GM18517 (cell line): ENCODE measurements around the gene ADA.

ENCODE experiments used
- ATAC-seq: cut with Tn5 transposase; IDR thresholded peaks from one replicate; pipeline ENCODE4 v1.9.1; 2021; ENCODE audit warnings: mild to moderate bottlenecking, moderate library complexity; ENCODE audit not compliant: unreplicated experiment

Gene ADA

DNA sequence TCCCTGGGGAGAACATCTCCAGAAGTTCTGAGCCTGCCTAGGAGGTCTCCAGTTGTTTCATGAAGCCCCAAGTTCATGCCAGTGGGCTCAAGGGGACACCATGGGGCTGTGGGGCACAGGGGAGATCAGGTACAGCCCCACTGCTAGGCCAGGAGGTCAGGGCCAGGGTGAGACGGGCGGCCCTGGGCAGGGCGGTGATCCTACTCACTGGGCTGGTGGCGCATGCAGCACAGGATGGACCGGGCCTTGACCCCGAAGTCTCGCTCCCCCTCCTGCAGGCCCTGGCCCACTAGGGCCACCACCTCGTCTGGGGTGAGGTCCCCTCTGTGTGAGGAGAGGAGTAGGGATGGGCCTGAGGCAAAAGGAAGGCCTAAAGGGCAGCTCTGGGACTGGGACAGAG is 26.1 kb downstream of the ADA start:
- ATAC-seq: no peak

DNA sequence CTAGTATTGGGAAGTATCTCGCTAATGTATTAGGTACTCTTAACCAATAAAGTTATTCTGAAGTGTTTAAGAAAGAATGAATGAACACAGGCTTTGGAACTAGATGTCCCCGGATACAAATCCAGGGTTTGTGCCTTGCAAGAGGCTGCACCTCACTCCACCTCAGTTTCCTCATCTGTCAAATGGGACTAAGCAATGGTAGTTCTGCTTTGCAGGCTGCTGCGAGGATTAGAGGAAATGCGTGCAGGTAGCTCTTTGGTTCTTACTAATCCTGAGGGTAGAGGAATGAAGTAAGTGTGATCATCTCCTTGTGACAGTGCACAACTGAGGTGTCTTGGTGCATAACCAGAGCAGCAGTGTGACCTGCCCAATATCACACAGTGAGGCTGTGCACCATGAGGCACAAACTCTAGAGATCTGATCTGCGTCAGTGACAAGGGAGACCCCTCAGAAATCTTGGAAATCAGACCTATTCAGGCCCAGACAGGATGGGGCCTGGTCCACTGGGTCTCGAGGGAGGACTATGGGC is 26.7 kb downstream of the ADA start:
- no peak for ATAC-seq

DNA sequence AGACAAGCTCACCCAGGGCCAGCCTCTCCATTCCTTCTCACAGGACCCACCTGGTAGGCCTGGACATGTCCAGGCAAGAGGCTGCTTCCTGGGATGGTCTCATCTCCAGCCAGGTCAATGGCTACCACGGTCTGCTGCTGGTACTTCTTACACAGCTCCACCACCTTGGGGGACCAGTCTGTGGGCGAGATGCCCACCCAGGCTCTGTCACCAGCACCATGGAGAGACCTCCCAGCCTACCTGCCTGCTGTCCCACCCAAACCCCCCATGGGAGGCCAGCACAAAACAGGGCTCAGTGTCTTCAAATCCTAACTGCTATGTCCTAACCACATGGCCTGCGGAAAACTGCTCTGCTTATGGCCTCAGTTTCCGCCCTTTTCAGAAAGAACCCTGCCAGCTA is 27.3 kb downstream of the ADA start:
- ATAC-seq: no peak

DNA sequence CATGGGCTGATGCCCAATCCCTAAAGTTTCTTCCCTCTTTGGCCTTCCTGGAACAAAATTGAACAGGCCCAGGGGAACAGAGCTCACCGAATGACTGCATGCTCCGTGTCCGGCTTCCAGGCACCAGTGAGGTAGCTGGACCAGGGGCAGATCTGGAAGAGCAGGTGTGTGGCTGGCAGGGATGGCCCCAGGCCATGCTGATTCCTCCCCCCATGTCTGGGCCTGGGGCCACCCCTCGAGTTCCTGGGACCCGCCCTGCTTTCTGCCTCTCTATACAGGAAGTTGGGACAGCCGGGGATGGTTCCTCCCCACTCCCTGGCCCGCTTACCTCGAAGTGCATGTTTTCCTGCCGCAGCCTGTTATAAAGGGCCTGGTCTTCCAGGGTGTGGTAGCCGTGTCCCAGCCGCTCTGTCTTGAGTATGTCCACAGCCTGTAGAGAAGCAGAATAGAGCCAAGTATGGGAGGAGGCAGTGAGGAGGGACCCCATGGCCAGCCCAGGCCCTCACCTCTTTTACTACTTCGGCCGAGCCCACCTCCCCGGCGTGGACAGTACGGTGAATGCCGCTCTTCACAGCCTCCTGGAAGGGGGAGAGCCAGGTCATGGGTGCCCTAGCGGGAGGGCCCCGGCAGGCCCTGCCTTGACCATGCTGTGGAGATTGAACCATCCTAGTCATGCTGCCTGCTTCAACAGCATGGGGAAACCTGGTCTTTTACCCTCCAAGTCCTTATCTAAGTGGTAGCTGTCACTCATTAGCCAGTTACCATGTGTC is 28.8 kb downstream of the ADA start:
- no peak for ATAC-seq

DNA sequence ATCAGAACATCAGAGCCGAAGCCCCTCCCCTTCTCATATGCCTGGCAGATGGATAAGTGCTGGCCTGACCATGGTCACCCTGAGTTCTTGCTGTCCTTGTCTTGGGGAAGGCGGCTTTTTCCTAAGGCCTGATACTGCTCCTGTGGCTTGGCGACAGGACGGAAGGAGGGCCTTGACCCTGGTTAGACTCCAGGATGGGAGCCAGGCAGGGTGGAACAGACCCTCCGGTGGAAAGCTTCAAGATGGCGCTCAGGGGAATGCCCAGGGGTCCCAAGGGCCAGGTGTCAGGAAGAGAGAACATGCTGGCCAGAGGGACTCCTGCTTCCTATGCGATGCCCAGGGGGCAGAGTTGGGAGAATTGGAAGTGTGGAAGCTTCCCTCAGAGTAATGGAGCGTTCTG is 29.6 kb downstream of the ADA start:
- no peak for ATAC-seq

DNA sequence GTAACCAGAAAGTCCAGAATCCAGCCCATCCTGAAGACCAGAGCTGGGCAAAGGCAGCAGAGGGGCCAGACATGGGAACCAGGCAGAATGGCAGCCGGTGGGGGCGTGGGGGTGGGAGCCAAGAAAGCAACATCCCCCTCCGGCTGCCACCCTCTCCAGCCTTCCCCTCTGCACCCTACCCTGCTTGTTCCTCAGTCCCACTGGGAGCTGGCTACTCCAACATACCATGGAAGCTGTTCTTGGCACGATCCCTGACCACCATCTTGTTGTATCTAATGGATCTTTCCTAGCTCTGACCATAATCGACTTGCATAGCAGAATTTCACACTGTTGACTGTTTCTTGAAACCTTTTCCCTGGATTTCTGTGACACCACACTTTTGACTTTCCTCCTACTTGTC is 30.2 kb downstream of the ADA start:
- no peak for ATAC-seq

DNA sequence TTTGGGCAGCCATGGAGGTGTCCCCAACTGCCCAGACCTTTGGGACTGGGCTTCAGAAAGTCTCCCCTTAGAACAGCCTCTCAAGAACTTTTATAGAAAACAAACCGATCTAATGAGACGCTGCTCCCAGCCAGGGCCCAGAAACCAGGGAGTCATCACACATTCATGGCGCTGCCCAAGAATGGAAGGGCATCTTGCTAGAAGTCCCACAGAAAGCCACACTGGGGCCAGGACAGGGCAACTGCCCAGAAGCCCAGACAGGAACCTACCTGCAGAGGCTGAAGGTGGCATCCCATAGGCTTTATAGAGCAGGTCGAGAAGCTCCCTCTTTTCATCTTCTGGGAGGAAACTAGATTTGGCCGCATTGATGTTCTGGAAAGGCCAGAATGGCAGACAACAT is 31.5 kb downstream of the ADA start:
- ATAC-seq: no peak

DNA sequence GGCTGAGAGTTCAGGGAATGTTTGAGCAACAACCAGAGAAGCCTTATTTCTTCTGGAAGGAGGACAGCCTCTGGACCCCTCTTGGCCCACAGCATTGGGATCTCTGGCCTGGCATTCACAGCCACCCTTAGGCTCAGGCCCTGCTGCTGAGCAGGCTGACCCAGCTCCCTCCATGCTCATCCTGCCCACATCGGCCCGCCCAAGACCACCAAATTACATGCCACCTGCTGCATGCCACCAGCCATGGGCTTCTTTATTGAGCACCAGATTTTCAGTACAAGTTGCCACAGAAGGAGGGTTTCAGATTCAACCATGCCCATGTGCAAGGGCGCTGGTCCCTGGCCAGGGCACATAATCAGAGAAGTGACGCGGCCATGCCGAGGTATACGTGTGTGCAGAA is 32.2 kb downstream of the ADA start:
- no peak for ATAC-seq

DNA sequence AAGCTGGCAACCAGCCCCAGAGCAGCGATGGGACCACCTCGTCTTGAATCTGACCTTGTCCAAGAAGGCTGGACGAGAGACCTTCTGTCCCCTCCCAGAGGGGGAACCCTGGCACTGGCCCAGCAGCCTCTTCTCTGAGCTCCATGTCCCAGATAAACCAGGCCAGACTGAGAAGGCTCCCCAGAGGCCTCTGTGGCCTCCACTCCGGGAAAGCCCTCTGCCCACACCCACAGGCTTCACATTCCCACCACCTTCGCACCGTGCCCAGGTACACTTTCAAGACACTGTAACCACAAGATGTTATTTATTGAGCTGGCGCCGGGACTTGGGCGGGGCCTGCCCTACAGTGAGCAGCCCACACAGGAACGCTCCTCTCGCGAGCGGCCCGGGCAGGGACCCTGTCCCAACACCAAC is 33.2 kb downstream of the ADA start:
- no peak for ATAC-seq

DNA sequence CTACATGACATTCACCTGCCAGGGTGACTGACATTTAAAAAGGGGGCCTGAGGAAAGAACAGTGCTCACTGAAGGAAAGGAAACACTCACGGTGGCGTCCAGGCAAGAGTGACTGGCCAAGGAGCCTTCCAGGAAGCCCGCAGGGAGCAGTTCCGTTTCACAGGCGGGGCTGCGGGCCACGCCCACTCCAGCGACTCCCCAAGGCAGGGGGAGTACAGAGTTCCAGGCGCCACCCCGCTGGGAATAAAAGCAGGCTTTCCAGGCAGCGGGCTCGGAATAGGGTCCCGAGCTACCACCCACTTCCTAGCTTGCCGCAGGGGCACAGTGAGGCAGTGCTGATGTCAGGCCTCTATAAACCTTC is 34.9 kb downstream of the ADA start:
- no peak for ATAC-seq

DNA sequence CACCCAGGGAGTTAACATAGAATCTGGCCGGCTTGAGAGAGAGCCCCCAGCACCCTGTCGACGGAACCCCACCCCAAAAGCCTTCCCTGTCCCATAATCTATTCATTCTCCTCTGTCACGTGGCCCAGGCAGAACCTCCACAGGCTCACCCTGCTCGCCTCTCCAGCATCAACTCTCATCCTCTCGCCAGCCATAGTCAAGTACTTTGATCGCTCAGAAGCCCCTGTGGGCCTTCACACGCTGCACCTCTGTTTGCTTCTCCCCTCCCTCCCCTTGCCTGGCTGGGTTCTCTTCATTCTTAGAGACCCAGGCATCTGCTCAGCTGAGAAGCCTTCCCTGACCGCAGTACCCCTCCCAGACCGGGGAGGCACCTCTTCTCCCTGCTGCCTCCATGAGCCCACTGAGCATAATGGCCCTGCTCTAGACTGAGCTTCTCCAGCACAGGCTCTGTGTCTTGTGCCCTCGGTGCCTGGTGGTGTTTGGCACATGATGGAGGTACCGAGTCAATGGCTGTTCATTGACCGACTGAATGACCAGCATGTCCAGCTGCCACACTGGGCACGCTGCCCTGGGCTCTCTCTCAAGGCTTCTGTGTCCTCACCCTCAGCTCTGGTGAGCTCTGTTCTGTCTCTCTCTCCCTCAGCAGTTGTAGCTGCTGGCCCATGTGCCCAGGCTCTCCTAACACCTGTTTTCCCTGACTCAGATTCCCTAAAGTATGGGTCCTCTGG is 35.5 kb downstream of the ADA start:
- no peak for ATAC-seq

DNA sequence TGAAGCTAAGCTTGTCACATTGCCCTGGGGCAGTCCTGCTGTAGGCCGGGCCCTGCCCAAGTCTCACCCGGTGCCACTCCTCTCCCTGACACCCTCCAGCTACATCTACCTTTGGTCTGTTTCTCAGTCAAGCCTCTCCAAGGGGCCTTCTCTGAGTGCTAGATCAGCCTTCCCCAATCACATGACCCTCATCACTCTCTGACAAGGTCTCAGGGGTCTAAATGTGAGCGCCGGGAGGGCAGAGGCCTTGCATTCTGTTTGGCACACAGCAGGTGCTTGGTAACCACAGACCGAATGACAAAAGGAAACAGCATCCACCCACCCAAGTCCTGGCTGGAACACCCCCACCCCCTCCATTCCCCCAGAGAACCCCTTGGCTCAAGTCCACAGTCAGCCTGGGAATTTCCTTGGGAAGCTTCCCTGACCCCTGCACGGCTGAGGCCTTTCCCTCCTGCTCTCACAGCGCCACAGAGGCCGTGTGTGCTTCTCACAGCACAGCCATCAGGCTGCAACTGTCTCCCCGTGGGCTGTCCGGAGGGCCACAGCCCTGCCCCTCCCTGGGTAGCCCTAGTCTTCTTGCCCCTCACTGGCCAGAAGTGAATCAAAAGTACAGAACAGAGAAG is 36.2 kb downstream of the ADA start:
- ATAC-seq: no peak

DNA sequence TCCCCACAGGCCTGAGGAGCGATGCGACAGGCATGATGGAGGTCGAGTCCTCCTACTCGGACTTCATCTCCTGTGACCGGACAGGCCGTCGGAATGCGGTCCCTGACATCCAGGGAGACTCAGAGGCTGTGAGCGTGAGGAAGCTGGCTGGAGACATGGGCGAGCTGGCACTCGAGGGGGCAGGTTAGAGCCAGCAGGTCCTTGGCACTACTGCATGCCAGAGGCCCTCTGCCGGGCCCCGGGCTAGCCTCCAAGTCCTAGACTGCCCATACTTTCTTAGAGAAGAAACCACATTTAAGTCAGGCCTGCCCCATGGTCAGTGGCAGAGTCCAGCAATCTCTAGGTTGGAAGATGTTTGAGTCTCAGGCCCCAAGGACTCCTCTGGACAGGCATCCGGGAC is 37.0 kb downstream of the ADA start:
- no peak for ATAC-seq

DNA sequence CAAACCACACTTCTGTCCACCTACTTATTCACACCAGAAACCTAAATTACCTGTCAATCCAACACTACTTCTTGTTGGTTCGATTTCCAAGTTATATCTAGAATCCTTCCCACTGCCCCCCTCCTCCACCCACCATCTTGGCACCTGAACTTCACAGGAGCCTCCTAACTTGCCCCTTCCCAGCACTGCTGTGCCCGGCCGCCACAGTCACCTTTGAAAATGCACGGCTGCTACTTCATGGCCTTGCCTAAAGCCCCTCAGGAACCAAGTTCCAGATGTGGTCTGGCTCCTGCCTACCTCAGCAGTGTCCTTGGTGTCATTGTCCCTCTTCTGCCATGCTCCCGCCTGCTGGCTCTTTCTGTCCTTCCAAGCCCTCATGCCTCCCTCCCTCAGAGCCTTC is 37.9 kb downstream of the ADA start:
- no peak for ATAC-seq

DNA sequence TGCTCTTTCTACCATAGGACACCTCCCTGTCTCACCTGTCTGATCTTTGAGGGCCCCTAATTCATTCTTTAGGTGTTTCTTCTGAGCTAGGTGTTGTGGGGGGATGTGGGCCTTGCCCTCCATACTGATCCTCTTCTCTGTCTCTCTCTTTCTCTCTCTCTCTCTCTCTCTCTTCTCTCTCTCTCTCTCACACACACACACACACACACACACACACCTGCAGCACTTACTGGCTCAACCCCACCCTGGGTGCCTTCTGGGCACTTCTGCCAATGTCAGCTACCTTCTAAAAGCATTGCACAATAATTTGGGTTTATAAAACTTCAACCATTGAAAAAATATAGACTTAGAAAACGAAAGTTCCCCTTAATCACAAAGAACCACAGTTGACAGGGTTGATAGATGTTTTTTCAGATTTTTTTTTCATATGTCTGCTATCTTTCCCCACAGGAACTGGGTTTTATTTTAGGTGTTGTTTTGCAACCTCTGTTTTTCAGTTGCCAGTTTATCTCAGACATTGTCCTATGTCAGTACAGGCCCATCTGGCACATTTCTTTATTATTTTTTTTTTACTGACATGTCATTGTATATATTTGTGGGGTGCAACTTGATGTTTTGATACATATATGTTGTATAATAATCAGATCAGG is 41.1 kb downstream of the ADA start:
- peak; percentile 17 for ATAC-seq

DNA sequence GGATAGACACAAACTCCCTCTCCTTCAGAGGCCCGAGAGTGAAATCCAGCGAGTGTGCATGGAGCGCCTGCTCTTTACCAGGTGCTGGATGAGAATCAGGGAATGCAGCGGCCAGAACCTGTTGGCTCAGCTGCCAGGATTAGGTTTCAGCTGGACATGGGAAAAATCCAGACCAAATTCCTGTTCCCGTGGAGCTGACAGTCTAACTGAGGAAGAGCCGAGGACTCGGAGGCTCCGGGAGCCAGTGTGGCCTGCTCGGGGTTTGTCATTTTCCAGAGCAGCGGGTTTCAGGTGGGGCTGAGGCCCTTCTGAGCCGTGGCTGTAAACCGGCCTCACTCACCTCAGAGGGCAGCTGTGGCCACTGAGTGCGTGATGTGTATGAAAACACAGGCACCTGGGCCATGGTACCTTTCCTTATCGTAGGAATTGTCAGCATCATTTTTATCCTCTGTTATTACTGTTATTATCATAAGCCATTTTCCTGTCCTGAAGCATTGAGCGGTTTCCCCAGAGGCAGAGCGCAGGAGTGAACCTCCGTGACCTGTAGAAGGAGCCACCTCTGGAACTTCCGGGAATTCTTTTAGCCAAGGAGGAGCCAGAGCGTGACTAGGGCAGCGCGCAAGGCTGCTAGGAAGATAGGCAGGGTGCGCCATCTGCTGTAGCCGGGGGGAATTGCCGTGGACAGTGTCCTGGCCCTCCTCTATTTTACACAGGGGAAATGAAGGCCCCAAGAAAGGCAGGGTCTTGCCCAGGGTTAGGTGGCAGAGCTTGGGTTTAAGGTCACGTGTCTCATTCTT is 41.8 kb downstream of the ADA start:
- peak; percentile 66 for ATAC-seq

DNA sequence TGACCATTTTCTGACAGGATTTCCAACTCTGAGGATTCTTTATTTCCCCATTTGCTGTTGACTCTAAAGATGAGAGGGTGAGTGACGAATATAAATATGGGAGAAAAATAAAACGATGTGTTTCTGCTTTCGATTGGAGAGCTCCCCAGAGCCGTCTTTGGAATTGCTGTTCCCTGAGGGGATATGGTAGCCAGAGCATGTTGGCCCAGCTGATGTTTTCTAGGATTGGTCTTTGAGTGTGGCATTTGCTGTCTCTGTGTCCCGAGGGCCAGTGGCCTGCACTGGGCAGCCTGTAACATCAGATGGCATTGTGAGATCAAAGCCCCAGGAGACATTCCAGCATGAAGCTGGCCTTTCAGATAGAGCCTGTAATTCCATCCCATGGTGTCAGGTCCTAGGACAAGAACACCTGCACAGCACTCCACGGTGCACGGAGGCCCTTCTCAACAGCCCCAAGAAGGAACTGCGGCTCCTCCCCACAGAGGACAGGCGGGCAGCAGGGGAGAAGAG is 42.4 kb downstream of the ADA start:
- ATAC-seq: no peak

DNA sequence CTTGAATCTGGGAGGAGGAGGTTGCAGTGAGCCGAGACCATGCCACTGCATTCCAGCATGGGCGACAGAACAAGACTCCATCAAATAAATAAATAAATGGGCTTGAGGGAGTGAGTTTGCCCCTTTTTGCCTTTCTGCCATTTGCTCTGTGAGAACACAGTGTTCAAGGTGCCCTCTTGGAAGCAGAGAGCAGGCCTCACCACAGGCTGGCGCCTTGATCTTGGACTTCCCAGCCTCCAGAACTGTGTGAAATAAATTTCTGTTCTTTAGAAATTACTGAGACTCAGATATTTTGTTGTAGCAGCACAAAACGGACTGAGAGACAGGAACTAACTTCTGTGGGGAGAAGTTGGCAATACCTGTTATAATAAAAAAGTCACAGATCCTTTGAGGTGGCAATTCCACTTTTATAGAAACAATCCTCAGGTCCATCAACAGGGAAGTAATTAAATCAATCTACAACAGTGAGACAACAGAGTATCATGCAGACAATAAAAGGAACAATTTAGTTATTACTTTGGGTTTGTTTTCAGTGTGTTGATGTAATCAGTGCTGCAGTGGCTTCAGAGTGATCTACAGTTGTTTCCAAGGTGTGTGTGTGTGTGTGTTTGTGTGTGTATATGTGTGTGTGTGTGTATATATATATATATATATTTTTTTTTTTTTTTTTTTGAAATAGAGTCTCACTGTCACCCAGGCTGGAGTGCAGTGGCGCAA is 44.6 kb downstream of the ADA start:
- no peak for ATAC-seq

DNA sequence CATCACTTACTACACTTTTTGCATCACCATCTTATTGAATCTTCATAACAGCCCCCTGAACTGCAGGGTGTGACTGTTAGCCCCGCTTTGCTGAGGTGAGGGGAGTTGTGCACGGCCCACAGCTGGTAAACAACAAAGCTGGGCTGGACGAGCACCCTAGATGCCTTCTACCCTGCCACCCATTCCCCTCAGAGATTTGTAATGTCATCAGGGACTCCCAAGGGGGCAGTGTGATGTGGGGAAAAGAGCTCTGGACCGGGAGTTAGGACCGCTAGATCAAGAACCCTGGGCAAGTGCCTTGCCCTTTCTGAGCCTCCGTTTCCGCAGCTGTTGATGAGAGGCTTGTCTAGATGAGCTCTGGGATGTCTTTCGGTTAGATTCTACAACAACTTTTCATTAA is 48.2 kb downstream of the ADA start:
- ATAC-seq: no peak

DNA sequence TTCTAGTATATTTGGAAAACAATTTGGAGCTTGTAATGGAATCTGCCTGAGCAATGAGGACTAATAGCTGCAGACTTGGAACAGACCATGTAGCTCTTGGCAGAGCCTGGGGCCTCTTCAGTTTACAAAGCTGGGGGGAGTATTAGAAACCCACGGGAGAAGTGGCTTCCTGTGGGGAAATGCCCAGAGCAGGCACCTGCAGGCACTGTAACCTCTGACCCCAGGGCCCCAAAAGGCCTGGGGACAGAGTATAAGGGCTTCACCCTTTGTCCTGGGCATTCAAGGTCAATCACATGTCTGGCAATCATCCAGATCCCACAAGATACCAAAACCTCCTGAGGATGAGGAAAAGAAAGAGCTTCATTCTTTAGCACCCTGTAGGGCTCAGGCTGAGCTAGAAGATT is 49.7 kb downstream of the ADA start:
- ATAC-seq: no peak
